UCSD-AML1 (cell line): ENCODE results near the gene HAVCR2.
"Not testable (repeated sequence)": the region's sequence is repeated elsewhere in the genome, so short reads cannot be mapped to it uniquely, and the experiment has no call there.

Experiments used
- DNase-seq: peaks from one replicate; lab custom pipeline; 2025; ENCODE audit not compliant: unreplicated experiment; lab: John Stamatoyannopoulos, UW

HAVCR2 gene

GRCh38 chr5:157100140-157100679 is 8.6 kb downstream of the HAVCR2 start:
- peak; percentile 13 for DNase-seq

GRCh38 chr5:157088342-157088990 is 20.4 kb downstream of the HAVCR2 start:
- DNase-seq: no peak

- no peak for DNase-seq
These were observed 22.0 kb downstream of the HAVCR2 start for GRCh38 chr5:157086751-157087359.

GRCh38 chr5:157085930-157086329 is 22.9 kb downstream of the HAVCR2 start:
- no peak for DNase-seq

- no peak for DNase-seq
These were observed 28.6 kb downstream of the HAVCR2 start for GRCh38 chr5:157080286-157080685.

- no peak for DNase-seq
These were observed 32.3 kb downstream of the HAVCR2 start for GRCh38 chr5:157076558-157076957.

GRCh38 chr5:157072508-157072907 is 36.3 kb downstream of the HAVCR2 start:
- no peak for DNase-seq

- DNase-seq: no peak
These were observed 38.9 kb downstream of the HAVCR2 start for GRCh38 chr5:157069949-157070348.

GRCh38 chr5:157068785-157069184 is 40.1 kb downstream of the HAVCR2 start:
- no peak for DNase-seq

GRCh38 chr5:157068339-157068738 is 40.5 kb downstream of the HAVCR2 start:
- DNase-seq: no peak

GRCh38 chr5:157067005-157067404 is 41.8 kb downstream of the HAVCR2 start:
- no peak for DNase-seq

GRCh38 chr5:157066080-157066479 is 42.8 kb downstream of the HAVCR2 start:
- no peak for DNase-seq

- no peak for DNase-seq
These were observed 44.9 kb downstream of the HAVCR2 start for GRCh38 chr5:157063776-157064430.

GRCh38 chr5:157059891-157060290 is 49.0 kb downstream of the HAVCR2 start:
- no peak for DNase-seq

- no peak for DNase-seq
These were observed 49.7 kb downstream of the HAVCR2 start, which contains the start of gene HAVCR1 for GRCh38 chr5:157059093-157059539. HAVCR1 (minus strand) TSS chr5:157059116; CDS start chr5:157057943, 1,173 bp downstream.

GRCh38 chr5:157057459-157058370 is 51.1 kb downstream of the HAVCR2 start:
- no peak for DNase-seq

GRCh38 chr5:157056848-157057247 is 52.0 kb downstream of the HAVCR2 start:
- DNase-seq: not testable (repeated sequence)

GRCh38 chr5:157051604-157052245 is 57.1 kb downstream of the HAVCR2 start:
- no peak for DNase-seq

- DNase-seq: no peak
These were observed 58.8 kb downstream of the HAVCR2 start for GRCh38 chr5:157050050-157050449.

- no peak for DNase-seq
These were observed 59.2 kb downstream of the HAVCR2 start for GRCh38 chr5:157049605-157050004.
